ENCODE data around the gene TMEM132D. TPM values are rescaled to one million over a fixed set of nuclear protein-coding genes. Genes with fewer than 3 reads are reported as not detected.

TMEM132D gene
- total RNA-seq, 2 experiments from 2014 or later, result not detected

- intact Hi-C loops (cut with micrococcal nuclease), result no loop called here
- DNase-seq, result no peak
- Mint-ChIP-seq H3K9me3 (peaks cover 3% of the 10 kb centered on the region), H3K27ac (no peak overlapping the region), H3K27me3 (no peaks in the 10 kb centered on the region), H3K4me3 (no peak overlapping the region), H3K4me1 (ENCODE audit: low read depth) (no peaks in the 10 kb centered on the region), H3K36me3 (no peaks in the 10 kb centered on the region)
- CTCF ChIA-PET, result no interaction called here
- POLR2A ChIA-PET, result no interaction called here
Measured at GRCh38 chr12:129152351-129153104, 751.3 kb downstream of the TMEM132D start.

GRCh38 chr12:129150721-129151120, 753.1 kb downstream of the TMEM132D start:
- peaks cover 8% of the 10 kb centered on the region for H3K9me3 Mint-ChIP-seq
- intact Hi-C loops (cut with micrococcal nuclease), result no loop called here
- CTCF ChIA-PET, result no interaction called here
- POLR2A ChIA-PET, result no interaction called here
- no peaks in the 10 kb centered on the region for H3K4me1 Mint-ChIP-seq (ENCODE audit: low read depth)
- H3K36me3 Mint-ChIP-seq, result no peaks in the 10 kb centered on the region
- DNase-seq, result no peak
- H3K4me3 Mint-ChIP-seq, result no peak overlapping the region
- H3K27ac Mint-ChIP-seq, result no peak overlapping the region
- no peaks in the 10 kb centered on the region for H3K27me3 Mint-ChIP-seq

DNA sequence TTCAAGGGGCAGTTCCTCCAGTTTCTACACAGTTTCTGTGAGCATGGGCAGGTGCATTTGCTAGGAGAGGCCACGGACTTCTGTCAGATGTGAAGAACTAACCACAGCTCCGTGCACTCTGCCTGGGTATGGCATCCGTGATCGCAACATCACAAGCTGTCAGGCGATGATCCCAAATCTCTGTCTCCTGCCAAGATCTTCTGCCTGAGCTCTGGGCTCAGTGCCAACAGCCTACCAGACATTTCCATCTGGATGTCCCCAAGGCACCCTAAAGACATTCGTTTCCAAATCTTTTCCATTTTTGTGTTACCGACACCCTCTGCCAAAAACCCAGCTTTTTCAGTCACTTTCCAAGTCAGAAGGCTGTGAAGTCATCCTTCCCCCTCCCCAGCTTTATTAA, 758.4 kb downstream of the TMEM132D start:
- POLR2A ChIA-PET, result no interaction called here
- no peak for DNase-seq
- no peak overlapping the region for H3K4me3 Mint-ChIP-seq
- H3K36me3 Mint-ChIP-seq, result no peaks in the 10 kb centered on the region
- no peaks in the 10 kb centered on the region for H3K27me3 Mint-ChIP-seq
- intact Hi-C loops (cut with micrococcal nuclease), result no loop called here
- peaks cover 7% of the 10 kb centered on the region for H3K9me3 Mint-ChIP-seq
- no peak overlapping the region for H3K27ac Mint-ChIP-seq
- CTCF ChIA-PET, result no interaction called here
- H3K4me1 Mint-ChIP-seq (ENCODE audit: low read depth), result no peaks in the 10 kb centered on the region

- Mint-ChIP-seq H3K4me3 (no peak overlapping the region), H3K27me3 (no peaks in the 10 kb centered on the region), H3K4me1 (ENCODE audit: low read depth) (no peaks in the 10 kb centered on the region), H3K36me3 (no peaks in the 10 kb centered on the region), H3K9me3 (no peaks in the 10 kb centered on the region), H3K27ac (no peak overlapping the region)
- intact Hi-C loops (cut with micrococcal nuclease), result no loop called here
- DNase-seq, result no peak
- ChIA-PET CTCF (no interaction called here), POLR2A (no interaction called here)
Measured at GRCh38 chr12:129138776-129139175, 765.0 kb downstream of the TMEM132D start.

DNA sequence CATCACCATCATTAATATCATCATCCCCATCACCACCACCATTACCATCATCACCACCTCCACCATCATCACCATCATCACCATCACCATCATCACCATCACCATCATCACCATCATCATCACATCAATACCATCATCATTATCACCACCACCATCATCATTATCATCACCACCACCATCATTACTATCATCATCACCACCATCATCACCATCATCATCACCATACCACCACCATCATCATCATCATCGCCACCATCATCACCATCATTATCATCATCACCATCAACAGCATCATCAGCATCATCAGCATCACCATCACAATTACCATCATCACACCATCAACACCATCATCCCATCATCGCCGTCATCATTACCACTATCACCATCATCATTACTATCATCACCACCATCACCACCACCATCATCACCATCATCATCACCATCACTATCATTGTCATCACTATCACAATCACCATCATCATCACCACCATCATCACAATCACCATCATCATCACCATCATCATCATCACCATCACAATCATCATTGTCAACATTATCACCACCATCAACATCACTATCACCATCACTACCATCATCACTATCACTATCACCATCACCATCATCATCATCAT, 767.0 kb downstream of the TMEM132D start:
- intact Hi-C loops (cut with micrococcal nuclease), result no loop called here
- H3K27me3 Mint-ChIP-seq, result no peaks in the 10 kb centered on the region
- no peak overlapping the region for H3K4me3 Mint-ChIP-seq
- no peak for DNase-seq
- H3K27ac Mint-ChIP-seq, result no peak overlapping the region
- H3K9me3 Mint-ChIP-seq, result no peaks in the 10 kb centered on the region
- POLR2A ChIA-PET, result no interaction called here
- CTCF ChIA-PET, result no interaction called here
- no peaks in the 10 kb centered on the region for H3K4me1 Mint-ChIP-seq (ENCODE audit: low read depth)
- no peaks in the 10 kb centered on the region for H3K36me3 Mint-ChIP-seq

DNA sequence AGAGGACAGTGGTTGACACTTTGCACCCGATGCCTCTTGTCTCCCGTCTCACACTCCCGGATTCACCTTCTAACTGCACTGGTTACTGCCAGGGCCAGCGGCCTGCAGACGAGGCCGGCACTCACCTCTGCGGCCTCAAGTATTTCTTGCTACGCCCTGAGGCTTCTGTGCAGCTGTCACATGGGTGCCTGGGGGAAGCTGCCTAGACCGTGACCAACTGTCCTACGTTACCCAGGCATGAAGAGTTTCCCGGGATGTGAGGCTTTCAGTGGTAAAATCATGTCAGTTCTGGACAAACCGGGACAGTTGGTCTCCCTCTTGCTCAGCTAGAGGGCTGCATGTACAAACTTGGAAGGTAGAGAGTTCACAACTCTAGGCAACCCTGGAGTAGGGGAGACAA, 776.1 kb downstream of the TMEM132D start:
- POLR2A ChIA-PET, result no interaction called here
- Mint-ChIP-seq H3K27me3 (no peaks in the 10 kb centered on the region), H3K36me3 (no peaks in the 10 kb centered on the region), H3K9me3 (peaks cover 17% of the 10 kb centered on the region), H3K4me3 (no peak overlapping the region), H3K4me1 (ENCODE audit: low read depth) (no peaks in the 10 kb centered on the region), H3K27ac (no peak overlapping the region)
- CTCF ChIA-PET, result no interaction called here
- intact Hi-C loops (cut with micrococcal nuclease), result no loop called here
- no peak for DNase-seq

DNA sequence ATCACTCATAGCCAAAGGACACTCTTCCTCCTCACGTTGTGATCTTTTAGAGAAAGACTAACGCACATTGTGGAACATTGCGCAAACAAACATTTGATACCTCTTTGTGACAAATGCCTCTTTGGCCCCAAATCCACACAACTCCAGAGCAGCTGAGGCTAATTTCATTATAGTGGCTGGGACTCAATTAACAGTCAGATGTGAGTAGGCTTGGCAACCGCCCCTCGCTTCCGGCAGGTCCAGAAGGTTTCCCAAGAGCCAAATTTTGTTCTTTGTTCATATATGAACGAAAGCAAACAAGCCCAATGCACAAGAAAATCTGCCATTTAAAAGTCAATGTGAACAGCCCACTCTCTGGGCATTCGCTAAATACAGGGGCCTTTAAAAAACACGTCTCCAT, 776.6 kb downstream of the TMEM132D start:
- DNase-seq, result no peak
- peaks cover 17% of the 10 kb centered on the region for H3K9me3 Mint-ChIP-seq
- H3K27me3 Mint-ChIP-seq, result no peaks in the 10 kb centered on the region
- no peaks in the 10 kb centered on the region for H3K4me1 Mint-ChIP-seq (ENCODE audit: low read depth)
- ChIA-PET CTCF (no interaction called here), POLR2A (no interaction called here)
- H3K36me3 Mint-ChIP-seq, result no peaks in the 10 kb centered on the region
- intact Hi-C loops (cut with micrococcal nuclease), result no loop called here
- H3K4me3 Mint-ChIP-seq, result no peak overlapping the region
- no peak overlapping the region for H3K27ac Mint-ChIP-seq

DNA sequence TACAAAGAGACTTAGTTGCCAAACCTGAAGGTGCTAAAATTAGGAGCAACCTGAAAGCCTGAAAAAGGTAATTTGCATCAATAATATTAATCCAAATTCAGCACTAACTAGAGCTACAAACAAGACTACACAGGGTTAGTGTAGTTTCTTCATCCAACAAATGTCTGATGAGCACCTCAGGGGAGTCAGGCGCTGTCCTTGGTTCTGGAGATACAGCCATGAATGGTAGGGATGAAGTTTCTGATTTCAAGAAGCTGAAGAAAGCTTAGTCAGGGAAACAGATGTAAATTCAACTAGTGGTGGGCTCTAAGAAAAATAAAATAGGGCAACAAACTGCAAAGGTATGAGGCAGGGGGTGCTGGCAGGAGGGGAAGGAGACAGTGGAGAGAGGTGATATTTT, 784.3 kb downstream of the TMEM132D start:
- Mint-ChIP-seq H3K4me1 (ENCODE audit: low read depth) (no peaks in the 10 kb centered on the region), H3K27me3 (no peaks in the 10 kb centered on the region), H3K36me3 (no peaks in the 10 kb centered on the region), H3K4me3 (no peak overlapping the region), H3K9me3 (no peaks in the 10 kb centered on the region), H3K27ac (no peak overlapping the region)
- intact Hi-C loops (cut with micrococcal nuclease), result no loop called here
- DNase-seq, result no peak
- POLR2A ChIA-PET, result no interaction called here
- CTCF ChIA-PET, result no interaction called here

GRCh38 chr12:129115558-129115957, 788.3 kb downstream of the TMEM132D start:
- Mint-ChIP-seq H3K4me3 (no peak overlapping the region), H3K9me3 (peaks cover 2% of the 10 kb centered on the region), H3K4me1 (ENCODE audit: low read depth) (no peaks in the 10 kb centered on the region), H3K36me3 (no peaks in the 10 kb centered on the region), H3K27ac (no peak overlapping the region), H3K27me3 (no peaks in the 10 kb centered on the region)
- ChIA-PET POLR2A (no interaction called here), CTCF (no interaction called here)
- intact Hi-C loops (cut with micrococcal nuclease), result no loop called here
- no peak for DNase-seq

GRCh38 chr12:129110575-129110974, 793.2 kb downstream of the TMEM132D start:
- intact Hi-C loops (cut with micrococcal nuclease), result no loop called here
- H3K9me3 Mint-ChIP-seq, result peaks cover 9% of the 10 kb centered on the region
- no peak overlapping the region for H3K27ac Mint-ChIP-seq
- H3K27me3 Mint-ChIP-seq, result no peaks in the 10 kb centered on the region
- H3K36me3 Mint-ChIP-seq, result no peaks in the 10 kb centered on the region
- no peak for DNase-seq
- CTCF ChIA-PET, result no interaction called here
- POLR2A ChIA-PET, result no interaction called here
- H3K4me1 Mint-ChIP-seq (ENCODE audit: low read depth), result no peaks in the 10 kb centered on the region
- H3K4me3 Mint-ChIP-seq, result no peak overlapping the region

GRCh38 chr12:129109174-129110001, 794.4 kb downstream of the TMEM132D start:
- Mint-ChIP-seq H3K27ac (no peak overlapping the region), H3K4me1 (ENCODE audit: low read depth) (no peaks in the 10 kb centered on the region), H3K4me3 (no peak overlapping the region), H3K27me3 (no peaks in the 10 kb centered on the region), H3K36me3 (no peaks in the 10 kb centered on the region), H3K9me3 (peaks cover 9% of the 10 kb centered on the region)
- intact Hi-C loops (cut with micrococcal nuclease), result no loop called here
- CTCF ChIA-PET, result no interaction called here
- DNase-seq, result no peak
- POLR2A ChIA-PET, result no interaction called here

DNA sequence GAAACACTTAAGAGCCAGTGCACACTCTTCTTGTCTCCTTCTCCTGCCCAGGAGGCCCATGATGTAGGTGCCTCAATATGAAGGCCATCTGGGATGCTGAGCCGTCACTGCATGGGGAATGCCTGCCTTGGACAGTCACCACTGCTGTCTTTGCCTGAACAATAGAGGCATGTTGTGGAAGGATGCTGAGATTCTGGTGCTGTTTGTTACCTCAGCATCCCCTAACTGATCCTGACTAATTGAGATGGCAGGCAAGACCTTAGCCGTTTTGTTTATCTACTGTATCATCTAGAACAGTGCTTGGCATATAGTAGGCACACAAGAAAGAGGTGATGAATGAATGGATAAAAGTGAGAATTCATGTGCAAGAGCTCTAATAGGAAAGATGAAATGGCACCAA, 797.1 kb downstream of the TMEM132D start:
- Mint-ChIP-seq H3K4me1 (ENCODE audit: low read depth) (no peaks in the 10 kb centered on the region), H3K4me3 (no peak overlapping the region)

DNA sequence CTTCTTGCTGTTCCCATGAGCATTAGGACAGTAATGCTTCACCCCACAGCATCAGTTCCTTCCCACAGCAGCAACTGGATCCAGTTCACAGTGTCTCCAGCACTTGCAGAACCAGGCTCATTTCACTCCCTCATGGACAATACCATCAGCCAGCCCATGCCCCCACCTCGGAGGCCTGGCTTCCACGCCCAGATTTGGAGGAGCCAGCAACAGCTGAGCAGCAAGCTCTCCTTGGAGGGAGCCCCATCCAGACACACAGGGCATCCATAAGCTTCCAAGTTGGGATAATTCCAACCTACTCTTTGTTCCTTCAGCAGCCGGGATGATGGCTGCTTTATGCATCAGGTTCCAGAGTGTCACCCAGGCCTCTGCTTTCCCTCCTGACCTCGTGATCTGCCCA, 800.6 kb downstream of the TMEM132D start:
- DNase-seq, result no peak
- intact Hi-C loops (cut with micrococcal nuclease), result no loop called here
- Mint-ChIP-seq H3K27ac (no peak overlapping the region), H3K36me3 (no peaks in the 10 kb centered on the region), H3K27me3 (peaks cover 1% of the 10 kb centered on the region), H3K4me1 (ENCODE audit: low read depth) (no peaks in the 10 kb centered on the region), H3K9me3 (peaks cover 9% of the 10 kb centered on the region), H3K4me3 (no peak overlapping the region)
- ChIA-PET CTCF (no interaction called here), POLR2A (no interaction called here)

More for the DNA sequence above, 797.1 kb downstream of the TMEM132D start:
- no peak overlapping the region for H3K27ac Mint-ChIP-seq
- H3K36me3 Mint-ChIP-seq, result no peaks in the 10 kb centered on the region
- H3K27me3 Mint-ChIP-seq, result peaks cover 1% of the 10 kb centered on the region
- intact Hi-C loops (cut with micrococcal nuclease), result no loop called here
- ChIA-PET CTCF (no interaction called here), POLR2A (no interaction called here)
- no peak for DNase-seq
- peaks cover 11% of the 10 kb centered on the region for H3K9me3 Mint-ChIP-seq

Measured in activated CD4-positive, alpha-beta memory T cell treated with anti-CD3 and anti-CD28 coated beads for 36 hours (primary cell).